NCI-H1417 treated with DMSO at 0.1 percent for 48 hours (cell line): ENCODE data around the gene SMC6.

Experiments
- DNase-seq: peaks from one replicate; lab custom pipeline; 2025; lab: John Stamatoyannopoulos, UW

SMC6 gene

GRCh38 chr2:17615728-17616351 is 137.8 kb downstream of the SMC6 start:
- no peak for DNase-seq

- no peak for DNase-seq
Measured at GRCh38 chr2:17615147-17615546, 138.5 kb downstream of the SMC6 start.

- no peak for DNase-seq
Measured at GRCh38 chr2:17614174-17614930, 139.3 kb downstream of the SMC6 start.
